ENCODE results near the gene TSPAN18.

Gene TSPAN18

GRCh38 chr11:44979543-44980399 lies 253.0 kb downstream of the TSPAN18 start:
- DNase-seq (ENCODE audit: low spot score): peak; percentile 89

DNA sequence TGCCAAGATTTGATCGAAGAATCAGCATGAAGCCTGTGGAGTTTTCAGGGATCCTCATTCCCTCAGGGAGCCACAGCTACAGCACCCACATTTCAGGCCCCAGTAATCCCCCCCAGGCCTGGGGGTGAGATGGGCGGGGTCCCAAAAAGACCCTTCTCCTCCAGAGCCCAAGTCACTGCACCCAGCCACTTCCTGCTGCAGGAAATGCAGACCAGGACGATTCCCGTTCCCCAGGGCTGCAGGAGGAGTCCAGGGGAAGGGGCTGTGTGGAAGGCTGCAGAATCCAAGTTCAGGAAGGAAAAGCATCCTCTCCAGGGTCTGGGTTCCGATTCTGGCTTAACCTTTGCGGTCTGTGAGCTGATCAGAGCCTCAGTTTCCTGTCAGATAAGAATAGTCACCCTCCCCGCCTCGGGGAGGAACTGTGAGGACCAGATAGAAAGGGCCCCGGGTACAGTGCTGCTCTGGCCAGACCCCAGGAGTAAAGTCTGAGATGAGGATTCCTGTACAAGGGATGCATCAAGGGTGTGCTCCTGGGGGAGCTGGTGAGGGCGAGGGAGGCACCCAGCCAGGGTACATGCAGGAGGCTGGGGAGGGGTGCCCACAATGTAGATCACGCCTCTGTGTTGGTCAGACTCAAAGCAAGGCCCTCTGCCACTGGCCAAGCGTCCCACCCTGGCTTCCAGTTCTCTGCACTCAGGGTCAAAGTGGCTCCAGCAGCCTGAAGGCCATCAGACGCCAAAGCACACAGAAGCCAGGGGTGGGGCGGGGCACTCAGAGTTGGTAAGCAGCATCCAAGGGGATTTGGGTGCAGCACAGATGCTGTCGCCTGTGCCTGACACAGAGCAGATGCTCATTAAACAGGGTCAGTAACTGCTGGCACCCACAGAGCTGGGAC lies 254.0 kb downstream of the TSPAN18 start:
- DNase-seq (ENCODE audit: low spot score): no peak

Data from kidney capillary endothelial cell (primary cell).